ENCODE measurements around the gene PTPRN2.

PTPRN2 gene

GRCh38 chr7:157796846-157797245, 790.8 kb downstream of the PTPRN2 start:
- no peak for DNase-seq (ENCODE audit: low read depth)
- TF ChIP-seq CTCF (IDR thresholded peaks at IDR 0.05; ENCODE audit: low read depth, low read length, missing control alignments): no peak
- no peak overlapping the region for H3K4me3 ChIP-seq (ENCODE audit: low read depth, low read length)

GRCh38 chr7:157795643-157796042, 792.0 kb downstream of the PTPRN2 start:
- no peak for TF ChIP-seq CTCF (IDR thresholded peaks at IDR 0.05; ENCODE audit: low read depth, low read length, missing control alignments)
- H3K4me3 ChIP-seq (ENCODE audit: low read depth, low read length): no peak overlapping the region
- DNase-seq (ENCODE audit: low read depth): no peak

- no peak for DNase-seq (ENCODE audit: low read depth)
- no peak overlapping the region for H3K4me3 ChIP-seq (ENCODE audit: low read depth, low read length)
- no peak for TF ChIP-seq CTCF (IDR thresholded peaks at IDR 0.05; ENCODE audit: low read depth, low read length, missing control alignments)
Observed at GRCh38 chr7:157795199-157795598, 792.4 kb downstream of the PTPRN2 start.

- DNase-seq (ENCODE audit: low read depth): no peak
- H3K4me3 ChIP-seq (ENCODE audit: low read depth, low read length): no peak overlapping the region
- no peak for TF ChIP-seq CTCF (IDR thresholded peaks at IDR 0.05; ENCODE audit: low read depth, low read length, missing control alignments)
Observed at GRCh38 chr7:157794746-157795065, 792.9 kb downstream of the PTPRN2 start.

GRCh38 chr7:157793973-157794745, 793.5 kb downstream of the PTPRN2 start:
- no peak for DNase-seq (ENCODE audit: low read depth)
- H3K4me3 ChIP-seq (ENCODE audit: low read depth, low read length): no peak overlapping the region
- no peak for TF ChIP-seq CTCF (IDR thresholded peaks at IDR 0.05; ENCODE audit: low read depth, low read length, missing control alignments)

GRCh38 chr7:157793087-157793353, 794.6 kb downstream of the PTPRN2 start:
- H3K4me3 ChIP-seq (ENCODE audit: low read depth, low read length): no peak overlapping the region
- DNase-seq (ENCODE audit: low read depth): no peak
- TF ChIP-seq CTCF (IDR thresholded peaks at IDR 0.05; ENCODE audit: low read depth, low read length, missing control alignments): no peak
